HG03095 (cell line): ENCODE data around the gene PRKG1.
"Not testable (repeated sequence)": the region's sequence is repeated elsewhere in the genome, so short reads cannot be mapped to it uniquely, and the experiment has no call there.

Experiments
- ATAC-seq: cut with Tn5 transposase; IDR thresholded peaks from one replicate; pipeline ENCODE4 v1.9.1; 2021; ENCODE audit warnings: moderate library complexity; ENCODE audit not compliant: unreplicated experiment

The PRKG1 gene

GRCh38 chr10:51367694-51368093 lies 293.4 kb downstream of the PRKG1 start:
- ATAC-seq, result no peak

- no peak for ATAC-seq
Measured at GRCh38 chr10:51368943-51369342, 294.7 kb downstream of the PRKG1 start.

GRCh38 chr10:51369903-51370302 lies 295.6 kb downstream of the PRKG1 start:
- ATAC-seq, result no peak

GRCh38 chr10:51371743-51372142 lies 297.5 kb downstream of the PRKG1 start:
- no peak for ATAC-seq

- no peak for ATAC-seq
Measured at GRCh38 chr10:51375790-51376189, 301.5 kb downstream of the PRKG1 start.

- ATAC-seq, result no peak
Measured at GRCh38 chr10:51377070-51377931, 303.0 kb downstream of the PRKG1 start.

GRCh38 chr10:51377932-51378599 lies 303.8 kb downstream of the PRKG1 start:
- ATAC-seq, result no peak

GRCh38 chr10:51382181-51382580 lies 307.9 kb downstream of the PRKG1 start:
- ATAC-seq, result no peak

- ATAC-seq, result no peak
Measured at GRCh38 chr10:51384971-51385370, 310.7 kb downstream of the PRKG1 start.

- ATAC-seq, result no peak
Measured at GRCh38 chr10:51386248-51386885, 312.1 kb downstream of the PRKG1 start.

- peak; percentile 80 for ATAC-seq
Measured at GRCh38 chr10:51389415-51390321, 315.4 kb downstream of the PRKG1 start.

GRCh38 chr10:51393006-51393405 lies 318.7 kb downstream of the PRKG1 start:
- ATAC-seq, result not testable (repeated sequence)

GRCh38 chr10:51394039-51394438 lies 319.8 kb downstream of the PRKG1 start:
- ATAC-seq, result no peak

- no peak for ATAC-seq
Measured at GRCh38 chr10:51397244-51397643, 323.0 kb downstream of the PRKG1 start.

GRCh38 chr10:51397695-51398094 lies 323.4 kb downstream of the PRKG1 start:
- ATAC-seq, result no peak

- no peak for ATAC-seq
Measured at GRCh38 chr10:51399840-51400239, 325.6 kb downstream of the PRKG1 start.

- no peak for ATAC-seq
Measured at GRCh38 chr10:51400392-51401096, 326.3 kb downstream of the PRKG1 start.

- ATAC-seq, result no peak
Measured at GRCh38 chr10:51403521-51403920, 329.2 kb downstream of the PRKG1 start.

GRCh38 chr10:51405580-51406351 lies 331.5 kb downstream of the PRKG1 start:
- no peak for ATAC-seq
